ENCODE measurements around the gene PILRA.

- no peak for TF ChIP-seq KAT7 (CRISPR knock-in tag; IDR thresholded peaks at IDR 0.05; ENCODE audit: borderline replicate concordance)
- TF ChIP-seq, protein P1, sequence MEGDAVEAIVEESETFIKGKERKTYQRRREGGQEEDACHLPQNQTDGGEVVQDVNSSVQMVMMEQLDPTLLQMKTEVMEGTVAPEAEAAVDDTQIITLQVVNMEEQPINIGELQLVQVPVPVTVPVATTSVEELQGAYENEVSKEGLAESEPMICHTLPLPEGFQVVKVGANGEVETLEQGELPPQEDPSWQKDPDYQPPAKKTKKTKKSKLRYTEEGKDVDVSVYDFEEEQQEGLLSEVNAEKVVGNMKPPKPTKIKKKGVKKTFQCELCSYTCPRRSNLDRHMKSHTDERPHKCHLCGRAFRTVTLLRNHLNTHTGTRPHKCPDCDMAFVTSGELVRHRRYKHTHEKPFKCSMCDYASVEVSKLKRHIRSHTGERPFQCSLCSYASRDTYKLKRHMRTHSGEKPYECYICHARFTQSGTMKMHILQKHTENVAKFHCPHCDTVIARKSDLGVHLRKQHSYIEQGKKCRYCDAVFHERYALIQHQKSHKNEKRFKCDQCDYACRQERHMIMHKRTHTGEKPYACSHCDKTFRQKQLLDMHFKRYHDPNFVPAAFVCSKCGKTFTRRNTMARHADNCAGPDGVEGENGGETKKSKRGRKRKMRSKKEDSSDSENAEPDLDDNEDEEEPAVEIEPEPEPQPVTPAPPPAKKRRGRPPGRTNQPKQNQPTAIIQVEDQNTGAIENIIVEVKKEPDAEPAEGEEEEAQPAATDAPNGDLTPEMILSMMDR (IDR thresholded peaks at IDR 0.05), result no peak
- no peak for TF ChIP-seq NR3C1 (CRISPR knock-in tag; conservative IDR thresholded peaks at IDR 0.05; ENCODE audit: low read depth)
- no peak for TF ChIP-seq ATF1 (CRISPR knock-in tag; IDR thresholded peaks at IDR 0.05)
- TF ChIP-seq, protein P2, sequence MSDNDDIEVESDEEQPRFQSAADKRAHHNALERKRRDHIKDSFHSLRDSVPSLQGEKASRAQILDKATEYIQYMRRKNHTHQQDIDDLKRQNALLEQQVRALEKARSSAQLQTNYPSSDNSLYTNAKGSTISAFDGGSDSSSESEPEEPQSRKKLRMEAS (CRISPR knock-in tag; IDR thresholded peaks at IDR 0.05), result no peak
- no peak for TF ChIP-seq ETV6 (CRISPR knock-in tag; IDR thresholded peaks at IDR 0.05)
- TF ChIP-seq ZNF317 (CRISPR knock-in tag; IDR thresholded peaks at IDR 0.05; ENCODE audit: borderline replicate concordance, low read depth), result no peak
- TF ChIP-seq AFF4 (CRISPR knock-in tag; IDR thresholded peaks at IDR 0.05; ENCODE audit: borderline replicate concordance), result no peak
- no peak for TF ChIP-seq FOXP4 (CRISPR knock-in tag; IDR thresholded peaks at IDR 0.05)
- TF ChIP-seq, protein P3, sequence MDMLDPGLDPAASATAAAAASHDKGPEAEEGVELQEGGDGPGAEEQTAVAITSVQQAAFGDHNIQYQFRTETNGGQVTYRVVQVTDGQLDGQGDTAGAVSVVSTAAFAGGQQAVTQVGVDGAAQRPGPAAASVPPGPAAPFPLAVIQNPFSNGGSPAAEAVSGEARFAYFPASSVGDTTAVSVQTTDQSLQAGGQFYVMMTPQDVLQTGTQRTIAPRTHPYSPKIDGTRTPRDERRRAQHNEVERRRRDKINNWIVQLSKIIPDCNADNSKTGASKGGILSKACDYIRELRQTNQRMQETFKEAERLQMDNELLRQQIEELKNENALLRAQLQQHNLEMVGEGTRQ (CRISPR knock-in tag; IDR thresholded peaks at IDR 0.05), result no peak
- TF ChIP-seq SMAD4 (CRISPR knock-in tag; IDR thresholded peaks at IDR 0.05), result no peak
- no peak for TF ChIP-seq GABPB1 (CRISPR knock-in tag; IDR thresholded peaks at IDR 0.05)
- no peak for TF ChIP-seq AR (CRISPR knock-in tag; IDR thresholded peaks at IDR 0.05)
- no peak for TF ChIP-seq ZNF232 (CRISPR knock-in tag; IDR thresholded peaks at IDR 0.05)
Observed at GRCh38 chr7:100400656-100401055, 27.4 kb downstream of the PILRA start.

Measured in WTC11 (cell line).